ENCODE data around the gene HGF. TPM values are rescaled to one million over a fixed set of nuclear protein-coding genes. Genes with fewer than 3 reads are reported as not detected.

HGF gene
- polyA plus RNA-seq, 1 experiment: 129 TPM

- DNase-seq (ENCODE audit: low read depth, low spot score): no peak
- no peak for TF ChIP-seq CTCF (IDR thresholded peaks at IDR 0.05; ENCODE audit: low read depth, low read length)
- CTCF ChIA-PET: interaction anchor here (1.2 to 1.7 kb wide), 2 partner anchors 10 to 178 kb away, joined by 6 to 8 read pairs; partner anchors contain the start of gene HGF
- Histone ChIP-seq H3K27me3 (ENCODE audit: control insufficient read depth, insufficient read depth, low read length) (no peaks in the 10 kb centered on the region), H3K9me3 (ENCODE audit: control insufficient read depth, insufficient read depth, low read length) (no peaks in the 10 kb centered on the region), H3K4me3 (ENCODE audit: low read depth, low read length) (no peak overlapping the region), H3K27ac (ENCODE audit: low read depth, low read length) (no peak overlapping the region)
- POLR2A ChIA-PET: no interaction called here
Measured at GRCh38 chr7:81779706-81780105, 9.9 kb upstream of the HGF start.

GRCh38 chr7:81777697-81778096 lies 7.8 kb upstream of the HGF start:
- Histone ChIP-seq H3K27me3 (ENCODE audit: control insufficient read depth, insufficient read depth, low read length) (no peaks in the 10 kb centered on the region), H3K27ac (ENCODE audit: low read depth, low read length) (no peak overlapping the region), H3K4me3 (ENCODE audit: low read depth, low read length) (no peak overlapping the region), H3K9me3 (ENCODE audit: control insufficient read depth, insufficient read depth, low read length) (no peaks in the 10 kb centered on the region)
- no peak for TF ChIP-seq CTCF (IDR thresholded peaks at IDR 0.05; ENCODE audit: low read depth, low read length)
- ChIA-PET POLR2A (no interaction called here), CTCF (interaction anchor here (1.1 kb wide), 1 partner anchor 179 kb away, joined by 3 read pairs; no protein-coding TSS in a partner anchor)
- DNase-seq (ENCODE audit: low read depth, low spot score): no peak

GRCh38 chr7:81776948-81777630 lies 7.2 kb upstream of the HGF start:
- Histone ChIP-seq H3K4me3 (ENCODE audit: low read depth, low read length) (no peak overlapping the region), H3K9me3 (ENCODE audit: control insufficient read depth, insufficient read depth, low read length) (no peaks in the 10 kb centered on the region), H3K27me3 (ENCODE audit: control insufficient read depth, insufficient read depth, low read length) (no peaks in the 10 kb centered on the region), H3K27ac (ENCODE audit: low read depth, low read length) (no peak overlapping the region)
- POLR2A ChIA-PET: no interaction called here
- CTCF ChIA-PET: interaction anchor here (1.1 kb wide), 1 partner anchor 179 kb away, joined by 3 read pairs; no protein-coding TSS in a partner anchor
- no peak for DNase-seq (ENCODE audit: low read depth, low spot score)
- no peak for TF ChIP-seq CTCF (IDR thresholded peaks at IDR 0.05; ENCODE audit: low read depth, low read length)

GRCh38 chr7:81776161-81776560 lies 6.3 kb upstream of the HGF start:
- Histone ChIP-seq H3K27me3 (ENCODE audit: control insufficient read depth, insufficient read depth, low read length) (no peaks in the 10 kb centered on the region), H3K9me3 (ENCODE audit: control insufficient read depth, insufficient read depth, low read length) (no peaks in the 10 kb centered on the region), H3K4me3 (ENCODE audit: low read depth, low read length) (no peak overlapping the region), H3K27ac (ENCODE audit: low read depth, low read length) (no peak overlapping the region)
- ChIA-PET POLR2A (no interaction called here), CTCF (no interaction called here)
- DNase-seq (ENCODE audit: low read depth, low spot score): no peak
- no peak for TF ChIP-seq CTCF (IDR thresholded peaks at IDR 0.05; ENCODE audit: low read depth, low read length)

GRCh38 chr7:81775560-81775959 lies 5.7 kb upstream of the HGF start:
- Histone ChIP-seq H3K4me3 (ENCODE audit: low read depth, low read length) (no peak overlapping the region), H3K27ac (ENCODE audit: low read depth, low read length) (no peak overlapping the region), H3K9me3 (ENCODE audit: control insufficient read depth, insufficient read depth, low read length) (no peaks in the 10 kb centered on the region), H3K27me3 (ENCODE audit: control insufficient read depth, insufficient read depth, low read length) (no peaks in the 10 kb centered on the region)
- ChIA-PET POLR2A (no interaction called here), CTCF (no interaction called here)
- DNase-seq (ENCODE audit: low read depth, low spot score): no peak
- no peak for TF ChIP-seq CTCF (IDR thresholded peaks at IDR 0.05; ENCODE audit: low read depth, low read length)
